Measurements from ENCODE around the gene CCDC24. TPM values are rescaled to one million over a fixed set of nuclear protein-coding genes. Genes with fewer than 3 reads are reported as not detected.

The CCDC24 gene
- polyA plus RNA-seq, 4 donors = 5.8 to 35.1 (median 24.2) TPM

DNA sequence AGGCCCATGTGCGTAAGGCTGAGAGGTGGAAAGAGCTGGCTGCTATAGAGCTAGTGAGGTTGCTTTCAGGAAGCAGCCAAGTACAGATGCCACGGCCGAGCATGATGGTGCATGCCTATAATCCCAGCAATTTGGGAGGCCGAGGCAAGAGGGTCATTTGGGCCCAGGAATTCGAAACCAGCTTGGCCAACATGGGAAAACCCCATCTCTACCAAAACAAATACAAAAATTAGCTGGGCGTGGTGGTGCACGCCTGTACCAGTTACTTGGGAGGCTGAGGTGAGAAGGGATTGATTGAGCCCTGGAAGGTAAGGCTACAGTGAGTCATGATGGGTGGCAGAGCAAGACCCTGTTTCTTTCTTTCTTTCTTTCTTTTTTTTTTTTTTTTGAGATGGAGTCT, 2.7 kb downstream of the CCDC24 start:
- 82 to 84% (median 82%) methylated on average over 7 of the region's 7 CpGs for WGBS, 3 donors
- Histone ChIP-seq H3K27ac (ENCODE audit: low read depth in 1 of 3, low read length in 2 of 3) (no peak overlapping the region), H3K4me3 (ENCODE audit: low read depth in 1 of 3, low read length in 3 of 3) (no peak overlapping the region), H3K36me3 (ENCODE audit: control insufficient read depth in 3 of 3, insufficient read depth in 2 of 3, low read depth in 1 of 3, low read length in 3 of 3) (peaks cover 0 to 34% (median 0%) of the 10 kb centered on the region in 3 donors), H3K27me3 (ENCODE audit: control insufficient read depth in 3 of 3, insufficient read depth in 3 of 3, low read length in 3 of 3) (no peaks in the 10 kb centered on the region), H3K9me3 (ENCODE audit: control insufficient read depth in 2 of 2, insufficient read depth in 1 of 2, low read depth in 1 of 2, low read length in 1 of 2) (no peaks in the 10 kb centered on the region), H3K4me1 (ENCODE audit: control insufficient read depth in 3 of 3, insufficient read depth in 2 of 3, low read depth in 1 of 3, low read length in 2 of 3) (peaks cover 0 to 44% (median 4%) of the 10 kb centered on the region in 3 donors)
- DNase-seq (no peak), FAIRE-seq (no peak)

DNA sequence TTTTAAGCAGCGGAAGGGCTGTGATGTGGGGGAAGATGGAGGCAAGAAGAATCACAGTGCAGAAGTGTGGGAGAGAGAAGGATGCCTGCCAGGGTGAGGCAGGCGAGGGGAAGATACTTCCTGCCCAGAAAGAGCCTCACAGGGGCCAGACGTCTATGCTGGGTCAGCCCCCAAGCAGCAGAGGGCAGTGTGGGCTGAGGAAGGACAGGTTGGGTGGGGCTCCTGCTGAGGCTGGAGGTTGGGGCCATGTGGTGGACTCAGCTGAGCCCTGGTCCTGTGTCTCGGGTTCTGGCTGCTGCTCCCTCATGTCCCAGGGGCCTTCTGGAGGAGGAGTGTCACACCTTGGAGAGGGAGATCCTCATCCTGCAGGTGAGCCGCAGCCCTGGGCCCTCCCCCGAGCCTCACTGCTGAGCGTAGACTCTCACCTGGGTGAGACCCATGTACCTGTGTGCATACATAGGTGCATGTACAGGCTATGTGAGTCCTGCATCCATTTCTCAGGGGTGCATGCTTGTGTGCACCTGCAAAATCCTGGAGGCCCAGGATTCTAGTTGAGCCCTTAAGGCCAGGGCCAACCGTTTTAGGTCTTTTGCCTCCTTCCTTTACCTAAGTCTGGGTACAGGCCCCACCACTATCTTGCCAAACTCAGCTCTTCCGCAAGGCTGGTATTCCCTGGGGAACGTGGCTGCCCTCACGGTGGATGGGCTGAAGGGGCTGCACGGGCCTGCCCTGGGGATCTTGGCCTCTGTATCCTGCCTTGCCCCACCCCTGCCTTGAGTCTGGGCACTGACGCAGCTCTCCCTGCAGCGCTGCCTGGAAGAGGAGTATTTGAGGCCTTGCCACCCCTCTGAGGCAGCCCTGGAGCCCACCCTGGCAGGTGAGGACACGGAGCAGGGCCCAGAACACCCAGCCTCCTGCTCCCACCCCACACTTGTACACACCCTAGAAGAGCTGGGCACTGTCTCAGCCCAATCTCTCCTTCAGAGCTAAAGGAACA, 3.7 kb downstream of the CCDC24 start:
- no peak for FAIRE-seq

DNA sequence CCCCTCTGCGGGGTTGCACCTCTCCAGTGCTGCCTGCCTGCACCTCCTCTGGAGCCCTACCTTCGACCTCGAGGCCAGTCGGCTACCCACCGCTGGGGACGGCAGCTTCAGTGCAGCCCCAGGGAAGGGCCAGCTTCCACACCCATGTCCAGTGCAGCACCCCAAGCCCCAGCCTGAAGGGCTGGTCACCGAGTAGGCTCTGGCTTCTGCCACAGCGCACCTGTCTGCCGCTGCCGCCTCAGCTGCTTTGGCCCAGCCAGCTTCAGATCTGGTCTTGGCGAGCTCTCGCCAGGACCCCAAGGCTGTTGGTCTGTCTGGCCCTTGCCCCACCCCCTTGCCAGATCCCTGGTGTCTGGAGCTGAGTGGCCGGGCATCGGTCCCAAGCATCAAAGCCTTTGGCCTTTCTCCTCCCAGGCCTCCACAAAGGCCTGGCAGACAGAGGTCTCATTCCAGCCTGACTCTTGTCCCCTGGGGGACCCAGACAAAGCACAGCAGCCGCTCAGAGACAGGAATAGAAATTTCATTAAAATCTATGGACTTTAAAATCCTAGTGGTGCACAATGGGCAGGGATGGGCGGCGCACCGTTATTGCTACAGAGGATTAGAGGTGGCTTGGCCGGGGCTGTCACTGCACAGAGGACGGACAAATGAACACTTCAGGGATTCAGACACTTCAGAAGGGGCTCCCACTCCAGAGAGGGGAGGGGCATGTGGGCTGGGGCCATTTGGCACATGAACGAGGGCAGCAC, 4.8 kb downstream of the CCDC24 start:
- Histone ChIP-seq H3K27ac (ENCODE audit: low read depth in 1 of 3, low read length in 2 of 3) (no peak overlapping the region), H3K27me3 (ENCODE audit: control insufficient read depth in 3 of 3, insufficient read depth in 3 of 3, low read length in 3 of 3) (no peaks in the 10 kb centered on the region), H3K4me3 (ENCODE audit: low read depth in 1 of 3, low read length in 3 of 3) (no peak overlapping the region), H3K9me3 (ENCODE audit: control insufficient read depth in 2 of 2, insufficient read depth in 1 of 2, low read depth in 1 of 2, low read length in 1 of 2) (no peaks in the 10 kb centered on the region), H3K4me1 (ENCODE audit: control insufficient read depth in 3 of 3, insufficient read depth in 2 of 3, low read depth in 1 of 3, low read length in 2 of 3) (peaks cover 0 to 34% (median 0%) of the 10 kb centered on the region in 3 donors), H3K36me3 (ENCODE audit: control insufficient read depth in 3 of 3, insufficient read depth in 2 of 3, low read depth in 1 of 3, low read length in 3 of 3) (peaks cover 0 to 39% (median 0%) of the 10 kb centered on the region in 3 donors)
- 83 to 90% (median 84%) methylated on average over 21 of the region's 21 CpGs for WGBS, 3 donors
- DNase-seq (no peak), FAIRE-seq (no peak)

More for the DNA sequence above, 3.7 kb downstream of the CCDC24 start:
- Histone ChIP-seq H3K4me3 (ENCODE audit: low read depth in 1 of 3, low read length in 3 of 3) (no peak overlapping the region), H3K36me3 (ENCODE audit: control insufficient read depth in 3 of 3, insufficient read depth in 2 of 3, low read depth in 1 of 3, low read length in 3 of 3) (peaks cover 0 to 37% (median 0%) of the 10 kb centered on the region in 3 donors), H3K27me3 (ENCODE audit: control insufficient read depth in 3 of 3, insufficient read depth in 3 of 3, low read length in 3 of 3) (no peaks in the 10 kb centered on the region), H3K9me3 (ENCODE audit: control insufficient read depth in 2 of 2, insufficient read depth in 1 of 2, low read depth in 1 of 2, low read length in 1 of 2) (no peaks in the 10 kb centered on the region), H3K4me1 (ENCODE audit: control insufficient read depth in 3 of 3, insufficient read depth in 2 of 3, low read depth in 1 of 3, low read length in 2 of 3) (peaks cover 0 to 44% (median 4%) of the 10 kb centered on the region in 3 donors), H3K27ac (ENCODE audit: low read depth in 1 of 3, low read length in 2 of 3) (no peak overlapping the region)
- WGBS, 3 donors = 76 to 77% (median 77%) methylated on average over 15 of the region's 15 CpGs
- peak; percentile 20 to 71 for DNase-seq

DNA sequence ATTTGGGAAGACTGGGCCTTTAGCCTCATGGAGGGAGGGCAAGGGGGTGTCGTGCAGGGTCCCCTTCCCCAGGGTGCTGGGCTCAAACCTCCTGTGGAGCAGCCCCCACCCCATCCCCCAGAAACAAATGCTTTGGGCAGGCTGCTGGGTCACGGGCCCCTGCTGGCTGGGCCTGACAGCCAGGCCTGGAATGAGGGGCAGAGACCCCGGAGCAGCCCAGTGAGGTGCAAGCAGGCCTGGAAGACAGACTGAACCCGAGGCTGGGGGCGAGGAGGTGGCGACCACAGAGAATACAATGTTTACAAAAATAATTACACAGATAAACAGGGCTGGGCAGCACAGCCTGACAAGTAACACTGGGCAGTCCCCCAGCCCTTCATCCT, 5.3 kb downstream of the CCDC24 start:
- peaks cover 0 to 33% (median 0%) of the 10 kb centered on the region in 3 donors for H3K4me1 ChIP-seq (ENCODE audit: control insufficient read depth in 3 of 3, insufficient read depth in 2 of 3, low read depth in 1 of 3, low read length in 2 of 3)
- H3K36me3 ChIP-seq (ENCODE audit: control insufficient read depth in 3 of 3, insufficient read depth in 2 of 3, low read depth in 1 of 3, low read length in 3 of 3) = peaks cover 0 to 40% (median 0%) of the 10 kb centered on the region in 3 donors
- DNase-seq = no peak
- peak overlapping the region in 1 of 3 donors; percentile 61 for H3K27ac ChIP-seq (ENCODE audit: low read depth in 1 of 3, low read length in 2 of 3)
- FAIRE-seq = no peak
- no peaks in the 10 kb centered on the region for H3K9me3 ChIP-seq (ENCODE audit: control insufficient read depth in 2 of 2, insufficient read depth in 1 of 2, low read depth in 1 of 2, low read length in 1 of 2)
- no peaks in the 10 kb centered on the region for H3K27me3 ChIP-seq (ENCODE audit: control insufficient read depth in 3 of 3, insufficient read depth in 3 of 3, low read length in 3 of 3)
- H3K4me3 ChIP-seq (ENCODE audit: low read depth in 1 of 3, low read length in 3 of 3) = no peak overlapping the region
- 69 to 73% (median 73%) methylated on average over 6 of the region's 6 CpGs for WGBS, 3 donors

DNA sequence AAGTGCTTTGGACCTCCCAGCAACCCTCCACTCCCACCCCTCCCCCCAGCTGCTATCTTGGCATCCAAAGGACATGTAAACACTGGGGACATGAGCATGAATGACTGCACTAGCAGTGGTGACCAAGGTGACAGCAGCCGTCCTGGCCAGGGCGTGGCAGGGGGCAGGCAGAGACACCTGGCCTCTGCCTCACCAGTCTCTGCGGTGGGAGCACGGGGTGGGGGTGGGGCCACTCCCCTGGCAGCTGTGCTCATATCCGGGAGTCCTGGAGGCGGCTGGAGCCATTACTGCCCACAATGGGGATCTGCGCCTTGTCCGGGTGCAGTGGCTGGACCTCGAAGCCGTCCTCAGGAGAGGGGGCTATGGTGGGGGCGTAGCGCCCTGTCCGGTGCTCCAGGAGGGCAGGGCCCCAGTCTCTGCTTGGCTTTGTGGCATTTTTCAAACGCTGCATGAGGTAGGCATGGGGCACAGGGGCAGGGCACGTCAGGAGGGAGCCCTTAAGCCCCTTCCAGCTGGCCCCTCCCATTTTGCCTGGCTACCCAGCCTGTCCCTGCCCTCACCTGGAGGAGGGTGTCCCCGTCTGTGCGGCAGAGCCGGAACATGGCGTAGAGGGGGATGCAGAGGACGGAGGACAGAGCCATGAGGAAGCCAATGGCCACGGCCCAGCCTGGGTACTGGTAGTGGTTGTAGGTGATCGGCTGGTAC, 6.0 kb downstream of the CCDC24 start:
- Histone ChIP-seq H3K4me1 (ENCODE audit: control insufficient read depth in 3 of 3, insufficient read depth in 2 of 3, low read depth in 1 of 3, low read length in 2 of 3) (peaks cover 0 to 29% (median 0%) of the 10 kb centered on the region in 3 donors), H3K9me3 (ENCODE audit: control insufficient read depth in 2 of 2, insufficient read depth in 1 of 2, low read depth in 1 of 2, low read length in 1 of 2) (no peaks in the 10 kb centered on the region), H3K36me3 (ENCODE audit: control insufficient read depth in 3 of 3, insufficient read depth in 2 of 3, low read depth in 1 of 3, low read length in 3 of 3) (peaks cover 0 to 40% (median 0%) of the 10 kb centered on the region in 3 donors), H3K27ac (ENCODE audit: low read depth in 1 of 3, low read length in 2 of 3) (peak overlapping the region in 1 of 3 donors; percentile 78), H3K4me3 (ENCODE audit: low read depth in 1 of 3, low read length in 3 of 3) (peak overlapping the region in 1 of 3 donors; percentile 34), H3K27me3 (ENCODE audit: control insufficient read depth in 3 of 3, insufficient read depth in 3 of 3, low read length in 3 of 3) (no peaks in the 10 kb centered on the region)
- 25 to 74% (median 47%) methylated on average over 22 of the region's 22 CpGs for WGBS, 3 donors
- FAIRE-seq = no peak
- peak; percentile 52 to 80 for DNase-seq

DNA sequence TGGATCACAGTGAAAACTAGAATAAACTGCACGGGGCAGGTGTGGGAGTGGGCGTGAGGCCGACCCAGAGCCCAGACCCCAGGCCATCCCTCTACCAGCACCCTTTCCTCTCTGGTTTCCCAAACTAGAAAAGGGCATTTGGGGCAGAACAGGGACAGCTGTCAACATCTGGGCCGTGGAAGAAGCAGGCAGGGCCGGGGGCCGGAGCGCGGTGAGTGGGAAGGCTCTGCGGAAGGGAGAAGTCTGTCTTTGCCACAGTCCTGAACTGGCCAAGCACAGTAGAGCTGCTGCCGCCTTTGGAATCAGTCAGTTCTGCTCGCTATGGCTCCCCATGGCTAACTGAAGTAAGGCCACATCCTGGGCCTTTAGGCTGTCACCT, 6.6 kb downstream of the CCDC24 start:
- Histone ChIP-seq H3K9me3 (ENCODE audit: control insufficient read depth in 2 of 2, insufficient read depth in 1 of 2, low read depth in 1 of 2, low read length in 1 of 2) (no peaks in the 10 kb centered on the region), H3K27ac (ENCODE audit: low read depth in 1 of 3, low read length in 2 of 3) (peak overlapping the region in 1 of 3 donors; percentile 78), H3K36me3 (ENCODE audit: control insufficient read depth in 3 of 3, insufficient read depth in 2 of 3, low read depth in 1 of 3, low read length in 3 of 3) (peaks cover 0 to 40% (median 0%) of the 10 kb centered on the region in 3 donors), H3K4me1 (ENCODE audit: control insufficient read depth in 3 of 3, insufficient read depth in 2 of 3, low read depth in 1 of 3, low read length in 2 of 3) (peaks cover 0 to 24% (median 0%) of the 10 kb centered on the region in 3 donors), H3K27me3 (ENCODE audit: control insufficient read depth in 3 of 3, insufficient read depth in 3 of 3, low read length in 3 of 3) (no peaks in the 10 kb centered on the region), H3K4me3 (ENCODE audit: low read depth in 1 of 3, low read length in 3 of 3) (peak overlapping the region in 1 of 3 donors; percentile 34)
- DNase-seq (no peak), FAIRE-seq (no peak)
- 75 to 85% (median 77%) methylated on average over 10 to 11 of the region's 11 CpGs for WGBS, 3 donors

DNA sequence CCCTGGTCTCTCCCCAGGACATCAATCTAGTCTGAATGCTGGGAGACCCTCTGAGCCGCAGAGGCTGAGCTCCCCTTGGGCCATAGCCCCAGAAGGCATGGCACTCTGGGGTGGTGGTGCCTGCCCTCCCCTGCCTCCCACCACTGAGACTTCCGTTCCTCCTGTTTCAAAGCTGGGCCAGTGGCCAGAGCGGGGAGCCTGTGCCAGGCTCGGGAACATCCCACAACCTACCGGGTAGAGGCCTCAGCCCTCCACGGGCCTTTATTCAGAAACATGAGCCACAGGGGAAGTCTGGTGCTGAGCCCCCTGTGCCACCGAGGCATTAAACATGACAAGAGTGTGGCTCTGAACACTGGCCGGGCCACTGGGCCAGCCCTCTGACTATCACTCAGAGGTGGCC, 8.1 kb downstream of the CCDC24 start:
- H3K27ac ChIP-seq (ENCODE audit: low read depth in 1 of 3, low read length in 2 of 3) = no peak overlapping the region
- no peaks in the 10 kb centered on the region for H3K27me3 ChIP-seq (ENCODE audit: control insufficient read depth in 3 of 3, insufficient read depth in 3 of 3, low read length in 3 of 3)
- no peak overlapping the region for H3K4me3 ChIP-seq (ENCODE audit: low read depth in 1 of 3, low read length in 3 of 3)
- FAIRE-seq (no peak), DNase-seq (no peak)
- no peaks in the 10 kb centered on the region for H3K9me3 ChIP-seq (ENCODE audit: control insufficient read depth in 2 of 2, insufficient read depth in 1 of 2, low read depth in 1 of 2, low read length in 1 of 2)
- H3K4me1 ChIP-seq (ENCODE audit: control insufficient read depth in 3 of 3, insufficient read depth in 2 of 3, low read depth in 1 of 3, low read length in 2 of 3) = peaks cover 0 to 24% (median 0%) of the 10 kb centered on the region in 3 donors
- WGBS, 3 donors = 91 to 96% (median 93%) methylated on average over 8 of the region's 8 CpGs
- H3K36me3 ChIP-seq (ENCODE audit: control insufficient read depth in 3 of 3, insufficient read depth in 2 of 3, low read depth in 1 of 3, low read length in 3 of 3) = peaks cover 0 to 37% (median 0%) of the 10 kb centered on the region in 3 donors

Measured in small intestine (tissue), 7 donors.